ENCODE measurements around the gene NMNAT2. TPM values are rescaled to one million over a fixed set of nuclear protein-coding genes. Genes with fewer than 3 reads are reported as not detected.
"Not testable (repeated sequence)": the region's sequence is repeated elsewhere in the genome, so short reads cannot be mapped to it uniquely, and the experiment has no call there.

Gene NMNAT2
- total RNA-seq, 2 donors from 2014 or later: 1.7 to 5.1 TPM

GRCh38 chr1:183407474-183407873 is 10.7 kb downstream of the NMNAT2 start:
- peaks cover 12% of the 10 kb centered on the region for H3K4me1 Mint-ChIP-seq
- Histone ChIP-seq H3K27ac (ENCODE audit: low read depth, low read length) (no peak overlapping the region), H3K4me3 (ENCODE audit: low read length) (no peak overlapping the region), H3K4me1 (ENCODE audit: control insufficient read depth, insufficient read depth, low read length) (no peaks in the 10 kb centered on the region), H3K36me3 (ENCODE audit: control insufficient read depth, insufficient read depth, low read length) (no peaks in the 10 kb centered on the region), H3K27me3 (ENCODE audit: control insufficient read depth, insufficient read depth, low read length, poor library complexity, severe bottlenecking) (no peaks in the 10 kb centered on the region), H3K9ac (ENCODE audit: extremely low read depth, low read length, poor library complexity, severe bottlenecking) (no peak overlapping the region), H3K9me3 (ENCODE audit: control insufficient read depth, low read length) (no peaks in the 10 kb centered on the region)
- H3K27me3 Mint-ChIP-seq (ENCODE audit: insufficient read depth): no peaks in the 10 kb centered on the region
- WGBS, 2 experiments (ENCODE audit: insufficient coverage in 1 of 2, insufficient read length in 1 of 2): 88 to 100% methylated on average over 1 of the region's 2 CpGs
- H3K27ac Mint-ChIP-seq: no peak overlapping the region
- TF ChIP-seq CTCF (conservative IDR thresholded peaks at IDR 0.05): no peak
- H3K9me3 Mint-ChIP-seq: peaks cover 4% of the 10 kb centered on the region
- DNase-seq: no peak
- H3K4me3 Mint-ChIP-seq: no peak overlapping the region
- H3K36me3 Mint-ChIP-seq (ENCODE audit: low read depth): no peaks in the 10 kb centered on the region

DNA sequence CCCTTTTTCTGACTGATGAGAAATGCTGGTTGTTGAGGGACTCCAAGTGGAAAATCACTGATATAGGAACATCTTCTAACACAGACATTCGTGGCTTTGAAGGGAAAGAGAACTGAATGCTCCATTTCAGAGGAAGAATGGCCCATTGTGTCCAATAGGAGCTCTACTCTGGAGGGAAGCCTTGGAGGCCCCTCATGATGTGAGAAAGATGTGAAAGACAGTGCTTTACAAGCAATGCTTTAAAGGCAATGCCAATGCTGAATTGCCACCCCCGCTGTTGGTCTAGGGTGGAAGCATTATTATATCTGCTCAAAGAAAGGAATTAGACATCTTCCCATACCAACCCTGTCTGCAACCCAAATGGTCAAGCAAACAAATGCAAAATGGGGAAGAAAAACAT is 13.7 kb downstream of the NMNAT2 start:
- Histone ChIP-seq H3K4me1 (ENCODE audit: control insufficient read depth, insufficient read depth, low read length) (no peaks in the 10 kb centered on the region), H3K27ac (ENCODE audit: low read depth, low read length) (peak overlapping the region; percentile 92), H3K9me3 (ENCODE audit: control insufficient read depth, low read length) (no peaks in the 10 kb centered on the region), H3K4me3 (ENCODE audit: low read length) (no peak overlapping the region), H3K9ac (ENCODE audit: extremely low read depth, low read length, poor library complexity, severe bottlenecking) (no peak overlapping the region), H3K27me3 (ENCODE audit: control insufficient read depth, insufficient read depth, low read length, poor library complexity, severe bottlenecking) (no peaks in the 10 kb centered on the region), H3K36me3 (ENCODE audit: control insufficient read depth, insufficient read depth, low read length) (no peaks in the 10 kb centered on the region)
- DNase-seq: no peak
- TF ChIP-seq CTCF (conservative IDR thresholded peaks at IDR 0.05): no peak
- H3K9me3 Mint-ChIP-seq: no peaks in the 10 kb centered on the region
- 81 to 94% methylated on average over 2 of the region's 2 CpGs for WGBS, 2 experiments (ENCODE audit: insufficient coverage in 1 of 2, insufficient read length in 1 of 2)
- no peaks in the 10 kb centered on the region for H3K27me3 Mint-ChIP-seq (ENCODE audit: insufficient read depth)
- no peak overlapping the region for H3K4me3 Mint-ChIP-seq
- no peak overlapping the region for H3K27ac Mint-ChIP-seq
- H3K36me3 Mint-ChIP-seq (ENCODE audit: low read depth): no peaks in the 10 kb centered on the region
- H3K4me1 Mint-ChIP-seq: peaks cover 12% of the 10 kb centered on the region

DNA sequence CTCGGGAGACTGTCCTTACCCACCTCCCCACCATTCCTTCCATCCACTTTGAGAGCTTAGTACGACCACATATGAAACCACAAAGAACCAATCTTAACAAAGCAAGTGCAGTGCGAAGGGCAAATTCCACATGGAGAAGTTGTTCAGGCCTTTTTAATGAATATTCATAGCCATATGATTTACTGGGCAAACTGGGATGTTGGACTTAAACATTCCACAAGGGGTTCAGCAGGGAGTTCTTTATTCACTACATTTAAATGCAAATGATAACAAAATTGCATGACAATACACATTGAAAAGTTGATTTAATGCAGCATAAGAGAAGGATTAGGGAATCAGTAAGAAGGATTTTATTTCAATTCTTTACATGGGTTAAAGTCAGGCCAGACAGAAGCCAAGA is 14.7 kb downstream of the NMNAT2 start:
- Mint-ChIP-seq H3K27ac (no peak overlapping the region), H3K36me3 (ENCODE audit: low read depth) (no peaks in the 10 kb centered on the region), H3K9me3 (no peaks in the 10 kb centered on the region), H3K27me3 (ENCODE audit: insufficient read depth) (no peaks in the 10 kb centered on the region), H3K4me3 (no peak overlapping the region), H3K4me1 (peaks cover 12% of the 10 kb centered on the region)
- Histone ChIP-seq H3K27me3 (ENCODE audit: control insufficient read depth, insufficient read depth, low read length, poor library complexity, severe bottlenecking) (no peaks in the 10 kb centered on the region), H3K27ac (ENCODE audit: low read depth, low read length) (peak overlapping the region; percentile 92), H3K4me1 (ENCODE audit: control insufficient read depth, insufficient read depth, low read length) (no peaks in the 10 kb centered on the region), H3K9me3 (ENCODE audit: control insufficient read depth, low read length) (no peaks in the 10 kb centered on the region), H3K9ac (ENCODE audit: extremely low read depth, low read length, poor library complexity, severe bottlenecking) (no peak overlapping the region), H3K4me3 (ENCODE audit: low read length) (no peak overlapping the region), H3K36me3 (ENCODE audit: control insufficient read depth, insufficient read depth, low read length) (no peaks in the 10 kb centered on the region)
- TF ChIP-seq CTCF (conservative IDR thresholded peaks at IDR 0.05): no peak
- DNase-seq: no peak
- 57% methylated on average over 3 of the region's 3 CpGs; no CpG with 5 or more reads in 1 of the 2 experiments for WGBS, 2 experiments (ENCODE audit: insufficient coverage in 1 of 2, insufficient read length in 1 of 2)

GRCh38 chr1:183401565-183401964 is 16.6 kb downstream of the NMNAT2 start:
- not testable (repeated sequence) for H3K9me3 ChIP-seq (ENCODE audit: control insufficient read depth, low read length); DNase-seq; H3K36me3 Mint-ChIP-seq (ENCODE audit: low read depth); H3K4me3 Mint-ChIP-seq; H3K4me1 ChIP-seq (ENCODE audit: control insufficient read depth, insufficient read depth, low read length); H3K9ac ChIP-seq (ENCODE audit: extremely low read depth, low read length, poor library complexity, severe bottlenecking); H3K27me3 ChIP-seq (ENCODE audit: control insufficient read depth, insufficient read depth, low read length, poor library complexity, severe bottlenecking); H3K27ac Mint-ChIP-seq; H3K36me3 ChIP-seq (ENCODE audit: control insufficient read depth, insufficient read depth, low read length); H3K9me3 Mint-ChIP-seq; H3K27me3 Mint-ChIP-seq (ENCODE audit: insufficient read depth); H3K27ac ChIP-seq (ENCODE audit: low read depth, low read length); H3K4me3 ChIP-seq (ENCODE audit: low read length)
- peaks cover 12% of the 10 kb centered on the region for H3K4me1 Mint-ChIP-seq
- WGBS, 2 experiments (ENCODE audit: insufficient coverage in 1 of 2, insufficient read length in 1 of 2): no CpG with 5 or more reads among the region's 1 CpG
